NCI-H69 (cell line): ENCODE results near the gene LARP4B.
A peak's percentile ranks its signal among the peaks of the same experiment; 100 is the strongest.

ENCODE experiments used
- DNase-seq: peaks from one replicate; lab custom pipeline; 2025; lab: John Stamatoyannopoulos, UW

The LARP4B gene

DNA sequence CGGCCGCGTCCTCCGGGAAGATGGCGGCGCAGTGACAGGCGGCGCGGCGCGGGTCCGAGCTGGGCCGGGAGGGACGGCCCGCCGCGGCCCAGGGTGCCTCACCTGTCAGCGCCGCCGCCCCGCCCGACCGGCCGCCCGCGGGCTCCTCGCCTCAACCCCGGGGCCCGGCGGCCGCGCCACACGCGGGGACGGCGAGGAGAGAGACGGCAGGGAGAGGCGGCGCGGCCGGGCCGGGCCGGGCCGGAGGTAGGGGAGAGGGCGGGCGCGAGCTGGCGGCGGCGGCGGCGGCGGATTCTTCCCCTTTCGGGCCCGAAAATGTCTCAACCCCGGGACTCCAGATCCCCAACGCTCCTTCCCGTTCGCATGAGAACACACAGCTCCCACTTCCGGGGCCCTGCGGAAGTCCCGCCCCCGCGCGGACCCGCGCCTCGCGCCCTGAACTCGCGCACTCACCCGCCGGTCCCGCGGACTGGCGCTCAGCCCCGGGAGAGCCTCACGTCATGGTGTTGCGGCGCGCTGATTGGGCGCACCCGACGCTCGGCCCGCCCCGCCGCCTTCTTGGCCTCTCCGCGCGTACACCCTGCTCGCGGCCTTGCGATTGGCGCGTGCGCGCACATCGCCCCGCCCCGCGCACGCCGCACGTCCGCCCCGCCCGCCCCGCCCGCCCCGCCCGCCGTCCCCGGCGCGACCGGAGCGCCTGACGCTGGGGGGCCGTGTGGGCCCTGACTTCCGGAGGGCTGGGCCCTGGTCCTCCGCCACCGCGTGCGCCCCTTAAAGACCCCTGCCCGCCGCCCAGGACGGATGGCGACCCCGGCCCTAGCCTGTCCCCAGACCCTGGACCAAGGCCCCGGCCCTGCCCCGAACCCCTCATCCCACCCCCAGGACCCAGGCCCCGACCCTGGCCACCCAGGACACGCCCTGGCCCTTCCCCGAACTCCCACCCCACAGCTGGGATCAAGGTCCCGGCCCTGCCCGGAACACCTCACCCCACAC is at the start of gene LARP4B:
Gene LARP4B (minus strand): TSS at position 380 of the 993 bp plus-strand sequence. CDS start 45,984 bp downstream, outside the sequence.
- DNase-seq = peak; percentile 96

DNA sequence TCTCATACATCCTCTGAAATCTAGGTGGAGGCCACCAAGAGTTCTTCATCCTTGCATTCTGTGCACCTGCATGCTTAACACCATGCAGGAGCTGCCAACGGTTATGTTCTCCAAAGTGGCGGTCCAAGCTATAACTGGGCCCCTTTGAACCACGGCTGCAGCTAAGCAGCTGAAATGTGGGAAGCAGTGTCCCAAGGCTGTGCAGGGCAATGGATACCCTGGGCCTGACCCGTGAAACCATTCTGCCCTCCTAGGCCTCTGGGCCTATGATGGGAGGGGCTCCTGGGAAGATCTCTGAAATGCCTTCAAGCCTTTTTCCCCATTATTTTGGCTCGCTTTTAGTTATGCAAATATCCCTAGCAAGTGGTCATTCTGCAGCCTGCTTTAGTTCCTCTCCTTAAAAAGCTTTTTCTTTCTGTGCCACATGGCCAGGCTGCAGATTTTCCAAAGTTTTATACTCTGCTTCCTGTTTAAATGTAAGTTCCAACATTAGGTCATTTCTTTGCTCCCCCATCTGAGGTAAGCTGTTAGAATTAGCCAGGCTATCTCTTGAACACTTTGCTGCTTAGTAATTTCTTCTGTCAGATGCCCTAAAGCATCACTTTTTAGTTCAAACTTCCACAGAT is 49.1 kb upstream of the LARP4B start:
- no peak for DNase-seq

DNA sequence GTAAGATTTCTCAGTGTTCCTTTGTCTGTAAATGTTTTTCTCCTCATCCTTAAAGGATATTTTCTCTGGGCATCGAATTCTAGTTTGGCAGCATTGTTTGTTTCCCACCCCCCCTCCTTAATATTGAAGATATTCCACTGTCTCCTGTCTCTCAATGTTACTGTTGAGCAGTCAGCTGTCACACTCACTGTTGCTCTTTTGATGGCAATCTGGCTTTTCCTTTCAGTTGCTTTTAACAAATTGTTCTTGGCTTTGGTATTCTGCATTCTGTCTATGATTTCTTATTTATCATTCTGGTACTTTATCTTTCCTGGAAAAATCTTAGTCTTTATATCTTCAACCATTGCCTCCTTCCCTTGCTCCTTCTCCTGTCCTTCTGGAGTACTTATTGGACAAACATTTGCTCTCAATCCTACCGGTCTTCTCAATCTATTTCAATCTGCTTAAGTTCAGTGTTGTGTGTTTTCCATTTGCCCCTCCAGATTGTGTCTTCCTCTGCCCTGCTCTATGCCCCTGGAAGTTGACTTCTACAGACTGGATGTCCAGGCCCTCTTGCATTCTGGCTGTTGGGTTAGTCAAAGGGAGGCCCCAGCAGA is 47.4 kb upstream of the LARP4B start:
- no peak for DNase-seq

DNA sequence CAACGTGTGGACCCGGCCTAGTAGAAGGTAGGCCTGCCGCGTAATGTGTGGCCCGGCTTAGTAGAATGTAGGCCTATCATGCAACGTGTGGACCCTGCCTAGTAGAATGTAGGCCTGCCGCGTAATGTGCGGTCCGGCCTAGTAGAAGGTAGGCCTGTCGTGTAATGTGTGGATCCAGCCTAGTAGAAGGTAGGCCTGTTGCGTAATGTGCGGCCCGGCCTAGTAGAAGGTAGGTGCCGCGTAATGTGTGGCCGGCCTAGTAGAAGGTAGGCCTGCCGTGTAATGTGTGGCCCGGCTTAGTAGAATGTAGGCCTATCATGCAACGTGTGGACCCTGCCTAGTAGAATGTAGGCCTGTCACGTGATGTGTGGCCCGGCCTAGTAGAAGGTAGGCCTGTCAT is 44.8 kb upstream of the LARP4B start:
- DNase-seq = no peak

DNA sequence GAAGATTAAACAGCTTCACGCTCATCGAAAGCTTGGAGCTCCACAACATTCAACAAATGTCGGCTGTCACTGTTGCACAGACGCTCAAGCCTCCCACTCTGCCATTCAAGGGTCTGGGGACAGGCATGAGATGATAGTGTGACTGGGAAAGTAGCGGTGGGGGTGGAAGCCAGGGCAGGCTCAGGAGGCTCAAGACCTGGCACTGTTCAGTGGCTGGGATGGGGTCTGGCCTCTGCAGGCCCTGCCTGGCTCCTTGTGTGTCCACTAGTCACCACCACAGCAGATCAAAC is 43.2 kb upstream of the LARP4B start:
- DNase-seq = no peak

DNA sequence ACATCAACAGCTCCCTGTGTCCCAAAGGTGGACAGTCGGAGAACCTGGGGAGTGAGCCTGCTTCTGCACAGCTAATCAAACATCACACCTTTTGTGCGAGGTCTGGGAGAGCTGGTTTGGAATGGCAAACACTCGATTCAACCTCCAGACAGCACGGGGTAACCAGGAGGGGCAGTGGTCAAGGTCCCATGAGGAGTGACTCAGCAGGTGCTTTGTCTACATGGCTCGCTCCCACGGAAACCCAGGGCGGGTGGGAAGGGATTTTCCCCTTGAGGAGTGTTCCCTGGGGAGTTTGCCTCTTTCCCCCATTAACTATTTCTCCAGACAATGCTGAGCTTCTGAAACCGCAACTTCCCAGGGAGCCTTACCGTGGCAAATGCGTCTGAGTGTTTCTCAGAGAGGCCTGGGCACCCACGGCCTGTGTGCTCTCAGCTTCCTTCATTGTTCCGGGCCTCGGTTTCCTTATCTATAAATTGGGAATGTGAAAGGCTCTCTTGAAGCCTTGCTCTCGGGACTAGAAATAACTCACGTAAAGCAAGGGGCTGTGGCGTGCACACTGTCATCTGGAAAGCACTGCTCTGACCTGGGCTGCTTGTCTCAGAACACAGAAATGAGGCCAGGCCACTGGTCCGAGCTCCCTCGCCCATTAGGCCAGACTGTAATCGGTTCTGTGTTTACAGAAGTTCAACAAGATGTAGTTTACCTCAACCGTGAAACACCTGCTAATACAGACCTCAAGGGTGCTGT is 42.7 kb upstream of the LARP4B start:
- peak; percentile 11 for DNase-seq

DNA sequence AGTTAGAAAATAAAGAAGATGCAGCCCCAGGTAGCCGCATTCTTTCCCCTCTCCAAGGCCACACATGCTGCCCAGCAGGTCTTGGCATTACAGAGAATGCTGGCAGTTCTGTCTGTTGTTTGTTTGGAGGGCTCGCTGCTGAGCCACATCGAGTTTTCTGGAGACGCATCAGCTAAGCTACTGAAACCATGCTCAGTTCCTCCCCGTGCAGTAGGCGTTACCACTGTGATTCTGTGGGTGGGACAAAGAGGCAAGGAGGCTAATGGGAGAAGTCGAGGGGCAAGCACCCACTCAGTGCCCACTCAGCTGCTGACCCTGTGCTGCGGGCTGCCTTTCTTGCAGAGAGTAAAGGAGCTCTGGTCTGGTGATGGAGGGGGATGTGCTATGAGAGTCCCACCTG is 41.3 kb upstream of the LARP4B start:
- DNase-seq = no peak

DNA sequence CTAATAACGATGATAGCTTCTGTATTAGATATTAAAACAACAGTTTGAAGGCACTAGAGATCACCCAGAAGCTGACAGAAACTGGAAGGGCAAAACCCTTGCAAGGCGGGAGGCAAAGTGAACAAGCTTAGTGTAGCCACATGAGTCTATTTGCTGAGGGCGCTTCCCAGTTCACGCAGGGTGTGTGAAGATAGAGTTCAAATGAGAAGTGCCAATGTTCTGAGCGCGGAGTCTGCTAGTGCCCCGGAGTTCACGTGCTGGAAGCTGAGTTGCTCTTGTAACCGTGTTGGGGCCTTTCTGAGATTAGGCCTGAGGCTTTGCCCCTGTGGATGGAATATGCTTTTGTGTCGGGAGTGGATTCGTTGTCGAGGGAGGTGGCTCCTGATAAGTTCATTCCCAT is 40.1 kb upstream of the LARP4B start:
- DNase-seq = no peak

DNA sequence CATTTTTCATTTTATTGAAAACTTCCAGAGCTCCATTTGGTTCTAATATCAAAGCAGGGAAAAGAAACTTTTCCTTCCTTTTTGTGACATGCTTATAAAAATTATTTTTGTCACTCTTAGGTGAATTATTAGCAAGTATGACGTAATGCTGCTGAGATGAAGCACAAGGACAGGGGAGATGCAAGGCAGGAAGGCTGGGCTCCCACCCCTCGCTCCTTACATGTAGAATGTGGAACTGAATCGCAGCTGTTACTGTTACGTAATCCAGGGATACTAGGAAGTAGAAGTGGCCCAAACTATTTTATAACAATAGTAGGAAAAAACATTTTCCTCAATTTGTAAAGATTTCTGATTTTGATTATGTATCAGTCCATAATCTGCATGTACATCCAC is 39.6 kb upstream of the LARP4B start:
- DNase-seq = no peak

DNA sequence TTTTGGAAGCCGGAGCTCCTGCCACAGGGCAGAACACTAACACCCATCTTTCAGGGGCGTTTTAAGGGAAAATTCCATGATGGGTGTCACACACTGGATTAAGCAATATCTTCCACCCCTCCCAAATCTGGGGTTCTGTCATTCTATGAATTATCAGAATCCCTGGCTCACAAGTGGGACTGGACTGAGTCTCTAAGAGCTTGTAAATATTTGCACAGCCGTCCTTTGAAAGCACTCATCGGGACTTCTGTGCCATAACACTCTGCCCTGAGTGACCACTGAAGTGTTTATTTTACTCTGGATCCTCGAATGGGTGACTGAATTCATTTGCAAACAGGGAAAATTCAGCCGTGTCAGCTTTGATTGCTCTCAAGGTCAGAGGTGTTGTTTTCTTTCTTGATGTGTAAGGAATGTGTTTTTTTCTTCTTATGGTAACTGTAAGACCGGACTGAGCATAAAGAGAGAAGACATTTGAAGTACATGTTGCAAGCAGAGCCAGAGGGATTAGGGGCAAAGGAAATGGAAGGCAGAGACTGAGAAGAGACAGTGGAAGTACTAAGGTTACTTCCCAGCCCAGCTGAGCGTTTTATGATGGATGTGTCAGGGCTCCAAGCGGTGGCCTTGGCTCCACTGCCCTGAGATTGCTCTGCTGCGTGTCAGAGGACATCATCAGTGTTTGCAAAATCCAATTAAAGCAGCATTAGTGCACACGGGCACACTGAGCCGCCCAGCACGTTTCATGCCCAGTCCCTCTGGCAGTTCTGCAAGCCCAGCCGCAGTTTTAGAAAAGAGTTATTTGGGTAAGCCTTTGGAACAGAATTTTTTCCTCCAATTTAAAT is 39.0 kb upstream of the LARP4B start:
- DNase-seq = peak; percentile 59

DNA sequence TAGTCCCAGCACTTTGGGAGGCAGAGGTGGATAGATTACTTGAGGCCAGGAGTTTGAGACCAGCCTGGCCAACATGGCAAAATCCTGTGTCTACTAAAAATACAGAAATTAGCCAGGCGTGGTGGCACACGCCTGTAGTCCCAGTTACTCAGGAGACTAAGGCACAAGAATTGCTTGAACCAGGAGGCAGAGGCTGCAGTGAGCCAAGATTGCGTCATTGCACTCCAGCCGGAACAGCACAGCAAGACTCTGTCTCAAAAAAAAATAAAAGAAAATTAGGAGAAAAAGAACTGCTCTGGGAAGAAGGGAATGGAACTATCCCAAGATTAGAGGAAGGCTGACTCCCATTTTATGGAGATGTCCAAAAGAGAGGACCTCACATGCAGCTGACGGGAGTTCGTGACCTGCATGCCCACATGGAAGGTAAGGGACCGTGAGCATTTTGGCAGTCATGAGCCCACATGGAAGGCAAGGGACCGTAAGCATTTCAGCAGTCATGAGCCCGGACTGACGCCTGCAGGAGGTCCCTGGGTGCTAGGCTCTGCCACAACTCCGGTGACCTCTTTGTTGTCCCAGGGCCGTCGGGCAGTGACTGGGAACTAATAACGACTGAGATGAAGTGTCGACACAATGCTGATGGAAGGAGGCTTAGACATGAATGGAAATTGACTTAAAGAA is 38.1 kb upstream of the LARP4B start:
- DNase-seq = peak; percentile 2

DNA sequence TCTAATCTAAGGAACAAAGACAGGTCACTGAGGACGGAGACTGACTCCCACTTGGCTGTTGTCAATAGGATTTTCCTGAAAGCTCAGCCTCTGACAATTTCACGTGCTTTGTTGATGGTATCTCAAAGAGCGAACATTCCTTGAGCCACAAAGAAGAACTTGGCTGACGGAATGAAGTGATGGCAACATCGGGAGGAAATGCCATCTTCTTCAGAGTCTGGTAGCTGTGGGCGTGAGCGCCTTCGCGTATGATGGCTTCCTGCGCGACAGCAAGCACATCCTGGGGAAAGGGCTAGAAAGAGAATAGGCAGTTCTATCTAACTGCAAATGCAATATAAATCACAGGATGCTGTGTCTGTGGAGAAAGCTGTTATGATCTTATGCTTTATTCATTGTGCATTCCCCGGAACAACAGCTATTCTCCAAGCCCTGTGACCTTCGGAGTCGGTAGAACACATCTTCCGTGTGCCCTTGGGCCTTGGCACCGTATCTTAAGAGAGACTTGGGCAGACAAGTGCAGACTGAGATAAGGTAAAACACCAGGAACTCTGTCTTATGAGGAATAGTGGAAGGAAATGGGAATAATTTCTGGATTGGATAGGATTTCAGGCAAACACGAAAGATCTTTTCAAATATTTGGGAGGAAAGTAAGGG is 37.2 kb upstream of the LARP4B start:
- no peak for DNase-seq

DNA sequence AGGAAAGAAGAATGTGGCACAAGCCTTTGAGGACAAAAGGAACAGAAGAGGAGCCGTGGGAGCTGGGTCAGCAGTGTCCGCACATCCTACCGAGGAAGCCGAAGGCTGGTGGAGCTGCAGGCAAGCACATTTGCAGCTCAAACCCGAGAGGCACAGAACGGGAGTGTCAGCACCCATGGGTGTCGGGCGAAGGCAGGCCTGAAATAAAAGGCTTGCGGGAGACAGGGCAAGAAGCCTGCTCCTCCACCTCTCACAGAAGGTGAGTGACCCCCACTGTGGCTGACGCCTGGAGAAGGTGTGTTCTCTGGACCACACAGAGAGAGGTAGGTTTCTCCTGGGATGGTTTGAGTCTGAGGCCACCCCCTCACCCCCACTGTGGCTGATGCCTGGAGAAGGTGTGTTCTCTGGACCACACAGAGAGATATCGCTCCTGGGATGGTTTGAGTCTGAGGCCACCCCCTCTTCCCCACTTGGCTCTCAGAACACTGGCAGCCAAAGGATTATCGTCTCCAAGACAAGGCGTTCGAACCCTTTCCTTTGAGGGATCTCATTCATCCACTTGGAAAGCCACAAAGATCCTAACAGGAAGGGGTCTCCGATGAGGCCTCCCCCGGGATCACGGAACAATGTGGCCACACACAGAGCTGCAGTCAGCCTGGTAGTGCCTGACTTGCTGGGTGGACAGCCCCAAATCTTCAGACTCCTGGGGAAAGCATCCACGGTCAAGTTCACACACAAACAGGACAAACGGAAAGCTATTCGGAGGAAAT is 35.1 kb upstream of the LARP4B start:
- no peak for DNase-seq

DNA sequence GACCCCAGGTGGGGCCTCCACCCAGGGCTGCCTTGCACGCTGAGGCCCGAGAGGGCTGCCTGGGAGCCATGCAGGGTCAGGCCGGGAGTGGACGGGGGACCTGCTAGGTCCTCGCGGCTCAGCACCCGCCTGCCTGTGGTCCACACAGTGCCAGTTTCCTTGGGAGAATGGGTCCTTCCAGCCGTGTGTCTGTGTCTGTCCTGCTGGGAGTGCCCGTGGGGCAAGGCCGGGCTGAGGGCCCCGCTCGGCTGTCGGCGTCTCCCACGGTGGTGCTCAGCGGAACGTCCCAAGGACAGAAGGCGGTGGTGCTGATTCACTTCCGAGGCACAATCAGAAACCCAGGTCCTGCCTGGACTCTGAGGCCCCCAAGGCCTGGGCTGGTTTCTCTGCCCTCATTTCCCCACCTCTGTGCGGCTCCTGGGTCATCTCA is 33.5 kb upstream of the LARP4B start:
- DNase-seq = no peak

DNA sequence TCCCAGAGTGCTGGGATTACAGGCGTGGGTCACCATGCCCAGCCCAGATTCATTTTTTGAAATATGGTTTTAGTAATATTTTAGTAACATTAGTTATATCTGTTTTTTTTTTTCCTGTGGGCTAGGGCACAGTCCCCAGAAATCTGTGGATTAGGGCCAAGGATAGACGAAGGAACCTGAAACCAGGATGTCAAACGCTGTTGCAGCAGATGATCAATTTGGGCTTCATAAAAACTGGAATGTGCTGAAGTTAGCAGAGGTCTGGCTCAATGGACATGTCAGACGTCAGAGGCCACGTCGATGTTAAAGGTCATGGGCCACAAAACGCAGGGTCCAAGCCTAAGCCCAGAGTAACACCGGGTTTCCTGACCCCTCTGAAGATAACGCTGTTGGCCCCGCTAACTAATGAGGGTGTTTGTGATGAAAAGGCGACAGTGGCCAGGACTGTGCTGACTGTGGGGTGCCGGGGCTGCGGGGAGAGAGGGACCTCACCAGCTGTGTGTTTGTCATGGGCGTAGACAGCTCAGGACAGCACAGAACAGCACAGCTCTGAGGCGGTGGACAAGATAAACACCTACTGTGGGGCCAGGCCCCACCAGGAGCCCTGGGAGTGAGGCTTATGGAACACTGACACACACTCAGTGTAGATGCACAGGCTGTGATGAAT is 32.9 kb upstream of the LARP4B start:
- no peak for DNase-seq

DNA sequence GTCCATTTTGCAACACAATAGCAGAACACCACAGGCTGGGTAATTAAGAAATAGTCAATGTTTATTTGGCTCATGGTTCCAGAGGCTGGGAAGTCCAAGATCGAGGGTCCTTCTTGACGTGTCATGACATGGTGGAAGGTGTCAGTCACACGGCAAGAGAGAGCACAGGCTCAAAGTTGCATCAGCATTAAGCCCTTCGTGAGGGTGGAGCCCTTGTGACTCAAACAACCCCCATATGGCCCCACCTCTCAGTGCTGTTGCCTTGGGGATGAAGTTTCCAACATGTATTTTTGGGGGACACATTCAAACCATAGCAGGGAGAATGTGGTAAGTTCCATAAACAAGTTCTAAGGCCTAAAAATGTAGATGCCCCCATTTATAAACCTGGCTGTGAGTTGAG is 32.1 kb upstream of the LARP4B start:
- no peak for DNase-seq

DNA sequence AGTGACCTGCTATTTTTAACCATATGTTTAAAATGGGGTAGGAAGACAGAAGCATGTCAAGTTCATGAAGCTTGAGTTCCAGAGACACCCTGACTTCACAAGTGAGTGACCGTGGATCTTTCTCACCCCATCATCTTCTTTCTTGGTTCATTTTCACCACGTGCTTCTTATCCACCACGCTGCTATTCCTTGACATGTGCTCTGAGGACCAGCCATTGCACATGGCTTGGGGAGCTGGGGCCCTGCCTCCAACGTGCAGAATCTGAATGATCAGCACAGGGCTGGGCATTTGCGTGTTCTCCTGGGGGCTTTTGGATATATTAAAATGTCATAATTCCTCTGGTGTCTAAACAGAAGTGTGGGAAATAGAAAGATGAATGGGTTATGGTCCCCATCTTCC is 31.7 kb upstream of the LARP4B start:
- DNase-seq = no peak

DNA sequence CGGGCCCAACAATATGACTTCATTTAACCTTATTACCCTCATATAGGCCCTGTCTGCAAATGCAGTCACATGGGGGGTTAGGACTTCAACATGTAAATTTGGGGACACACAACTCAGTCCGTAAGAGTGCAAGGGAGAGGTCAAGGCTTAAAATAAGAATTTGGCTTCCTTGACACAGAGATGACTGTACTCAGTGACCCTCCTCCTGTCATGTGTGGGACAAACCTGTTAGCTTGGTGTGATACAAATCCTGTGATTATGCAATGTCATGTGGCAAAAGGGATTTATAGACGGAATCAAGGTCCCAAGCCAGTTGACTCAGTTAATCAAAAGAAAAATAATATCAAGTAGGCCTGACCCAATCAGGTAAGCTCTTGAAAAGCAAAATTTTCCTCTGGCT is 30.8 kb upstream of the LARP4B start:
- DNase-seq = no peak

DNA sequence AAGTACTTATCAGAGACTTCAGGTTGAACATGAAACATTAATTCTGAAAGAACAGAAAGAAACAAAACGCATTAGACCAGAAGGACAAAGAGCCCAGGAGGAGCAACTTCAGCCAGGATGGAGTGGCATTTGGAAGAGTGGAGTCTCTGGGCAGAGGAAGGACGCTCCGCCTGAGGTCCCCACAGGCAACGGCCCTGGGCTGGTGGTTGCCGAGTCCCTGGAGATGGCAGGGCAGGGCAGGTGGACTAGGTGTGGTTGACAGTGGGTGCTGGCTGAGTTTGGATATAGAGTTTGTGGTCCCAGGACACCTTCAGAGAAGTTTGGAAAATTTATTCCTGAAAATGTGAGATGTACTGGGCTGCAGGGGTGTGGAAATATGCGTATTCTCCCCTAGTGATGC is 27.4 kb upstream of the LARP4B start:
- DNase-seq = no peak
